GM18909 (cell line): ENCODE measurements around the gene PGGHG.

Experiments
- ATAC-seq: cut with Tn5 transposase; IDR thresholded peaks from one replicate; pipeline ENCODE4 v1.9.1; 2021; ENCODE audit warnings: mild to moderate bottlenecking; ENCODE audit not compliant: unreplicated experiment, poor library complexity

The PGGHG gene

GRCh38 chr11:288478-289397 lies at the start of gene PGGHG:
Gene PGGHG (plus strand): TSS chr11:289126. CDS start chr11:289817, 691 bp downstream.
- ATAC-seq = peak; percentile 58

GRCh38 chr11:240315-240714 lies 48.6 kb upstream of the PGGHG start:
- ATAC-seq = no peak

- ATAC-seq = no peak
These were observed 47.3 kb upstream of the PGGHG start for GRCh38 chr11:241634-242033.

GRCh38 chr11:244376-244775 lies 44.5 kb upstream of the PGGHG start:
- no peak for ATAC-seq

- ATAC-seq = no peak
These were observed 39.9 kb upstream of the PGGHG start for GRCh38 chr11:249062-249461.

GRCh38 chr11:250274-250673 lies 38.7 kb upstream of the PGGHG start:
- no peak for ATAC-seq

GRCh38 chr11:250740-251299 lies 38.1 kb upstream of the PGGHG start:
- ATAC-seq = no peak

GRCh38 chr11:251550-251949 lies 37.4 kb upstream of the PGGHG start:
- no peak for ATAC-seq

GRCh38 chr11:252666-253065 lies 36.3 kb upstream of the PGGHG start:
- no peak for ATAC-seq

GRCh38 chr11:253160-253885 lies 35.6 kb upstream of the PGGHG start:
- ATAC-seq = no peak

- no peak for ATAC-seq
These were observed 35.0 kb upstream of the PGGHG start for GRCh38 chr11:253886-254270.

GRCh38 chr11:255176-255575 lies 33.8 kb upstream of the PGGHG start:
- ATAC-seq = no peak

- ATAC-seq = no peak
These were observed 33.1 kb upstream of the PGGHG start for GRCh38 chr11:255816-256215.

- ATAC-seq = no peak
These were observed 31.8 kb upstream of the PGGHG start for GRCh38 chr11:256952-257737.

GRCh38 chr11:257766-258493 lies 31.0 kb upstream of the PGGHG start:
- ATAC-seq = no peak

- ATAC-seq = no peak
These were observed 29.5 kb upstream of the PGGHG start for GRCh38 chr11:259413-259812.

- no peak for ATAC-seq
These were observed 27.3 kb upstream of the PGGHG start for GRCh38 chr11:261624-262023.

- no peak for ATAC-seq
These were observed 22.1 kb upstream of the PGGHG start for GRCh38 chr11:266676-267439.

- ATAC-seq = no peak
These were observed 21.4 kb upstream of the PGGHG start for GRCh38 chr11:267491-267994.
